ENCODE results near the gene KIAA0930.

Gene KIAA0930

DNA sequence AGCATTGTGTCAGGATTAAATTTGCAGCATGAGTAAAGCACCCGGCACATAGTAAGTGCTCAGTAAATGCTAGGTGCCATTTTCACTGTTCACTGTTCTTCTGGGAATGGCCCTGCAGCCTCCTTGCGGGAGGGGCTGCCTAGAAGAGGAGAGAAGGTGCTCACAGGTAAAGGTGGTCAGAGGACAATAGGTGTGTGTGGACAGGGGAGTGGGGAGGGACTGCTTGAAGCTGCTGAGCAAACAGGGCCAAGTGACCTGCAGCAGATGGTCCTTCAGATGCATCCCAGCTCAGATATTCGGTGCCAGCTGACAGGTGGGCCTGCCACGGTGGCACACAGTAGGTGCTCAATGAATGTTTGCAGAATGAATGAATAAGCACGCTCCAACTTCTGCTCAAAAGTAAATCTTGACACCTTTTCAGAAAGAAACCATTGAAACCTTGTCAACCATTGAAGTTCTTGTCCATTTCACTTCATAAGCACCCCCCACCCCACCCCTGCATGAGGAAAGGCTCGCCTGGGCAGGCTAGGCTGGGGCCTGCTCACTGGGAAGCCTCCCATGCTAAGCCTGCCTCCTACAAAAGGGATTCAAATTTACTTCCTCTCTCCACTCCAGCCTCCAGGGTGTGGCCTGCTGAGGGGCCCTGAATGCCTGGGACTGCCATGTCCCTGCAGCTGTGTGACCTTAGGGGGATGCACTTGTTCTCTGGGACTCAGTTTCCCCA is 1.6 kb downstream of the KIAA0930 start:
- H3K27ac ChIP-seq (ENCODE audit: low read length, poor library complexity, severe bottlenecking) = no peak overlapping the region
- peaks cover 3 to 27% of the 10 kb centered on the region in 2 experiments for H3K36me3 ChIP-seq (ENCODE audit: control insufficient read depth in 1 of 2, insufficient read depth in 2 of 2, low read depth in 1 of 2, low read length in 2 of 2)
- H3K27me3 ChIP-seq (ENCODE audit: control insufficient read depth in 1 of 2, insufficient read depth in 1 of 2, low read length in 2 of 2) = no peaks in the 10 kb centered on the region
- peak overlapping the region in 1 of 2 experiments; percentile 88 for H3K4me3 ChIP-seq (ENCODE audit: insufficient read depth in 1 of 2, low read depth in 1 of 2, low read length in 2 of 2)
- H3K23ac ChIP-seq (ENCODE audit: low read length in 2 of 2) = no peak overlapping the region
- no peak overlapping the region for H2BK15ac ChIP-seq (ENCODE audit: low read depth, poor library complexity, severe bottlenecking)
- no peak overlapping the region for H2AK5ac ChIP-seq (ENCODE audit: low read length, severe bottlenecking)
- no peak for DNase-seq
- no peak overlapping the region for H4K8ac ChIP-seq (ENCODE audit: low read length)
- no peak overlapping the region for H3K14ac ChIP-seq (ENCODE audit: low read length in 2 of 2)
- H2BK12ac ChIP-seq (ENCODE audit: low read length in 2 of 2) = no peak overlapping the region
- peak overlapping the region; percentile 81 for H3K9ac ChIP-seq (ENCODE audit: low read length)
- H2AFZ ChIP-seq (ENCODE audit: low read depth, low read length) = no peak overlapping the region
- H2BK5ac ChIP-seq (ENCODE audit: low read depth, low read length, poor library complexity, severe bottlenecking) = no peak overlapping the region
- no peak overlapping the region for H3K18ac ChIP-seq (ENCODE audit: low read depth in 1 of 2, low read length in 2 of 2)
- H2BK120ac ChIP-seq (ENCODE audit: low read depth, low read length) = no peak overlapping the region
- H3K4ac ChIP-seq (ENCODE audit: low read depth in 1 of 2, low read length in 2 of 2) = no peak overlapping the region
- peaks cover 44% of the 10 kb centered on the region for H3K79me1 ChIP-seq (replicated peaks; ENCODE audit: low read length, poor library complexity, severe bottlenecking)
- H3K4me2 ChIP-seq (ENCODE audit: low read length, poor library complexity, severe bottlenecking) = no peak overlapping the region
- H4K91ac ChIP-seq (ENCODE audit: low read length) = no peak overlapping the region
- H3K9me3 ChIP-seq (ENCODE audit: control insufficient read depth, low read length) = no peaks in the 10 kb centered on the region
- WGBS = 71% methylated on average over 6 of the region's 6 CpGs
- H3K4me1 ChIP-seq (ENCODE audit: control insufficient read depth, insufficient read depth, low read depth, low read length) = peaks cover 18% of the 10 kb centered on the region

GRCh38 chr22:45238076-45238956 is 2.4 kb downstream of the KIAA0930 start:
- Histone ChIP-seq H3K4me3 (ENCODE audit: insufficient read depth in 1 of 2, low read depth in 1 of 2, low read length in 2 of 2) (no peak overlapping the region), H3K36me3 (ENCODE audit: control insufficient read depth in 1 of 2, insufficient read depth in 2 of 2, low read depth in 1 of 2, low read length in 2 of 2) (peaks cover 3 to 34% of the 10 kb centered on the region in 2 experiments), H3K4me2 (ENCODE audit: low read length, poor library complexity, severe bottlenecking) (no peak overlapping the region), H2AK5ac (ENCODE audit: low read length, severe bottlenecking) (no peak overlapping the region), H3K4ac (ENCODE audit: low read depth in 1 of 2, low read length in 2 of 2) (no peak overlapping the region), H3K9me3 (ENCODE audit: control insufficient read depth, low read length) (no peaks in the 10 kb centered on the region), H3K79me1 (replicated peaks; ENCODE audit: low read length, poor library complexity, severe bottlenecking) (peaks cover 52% of the 10 kb centered on the region), H3K9ac (ENCODE audit: low read length) (no peak overlapping the region), H3K27ac (ENCODE audit: low read length, poor library complexity, severe bottlenecking) (no peak overlapping the region), H3K23ac (ENCODE audit: low read length in 2 of 2) (no peak overlapping the region), H2BK5ac (ENCODE audit: low read depth, low read length, poor library complexity, severe bottlenecking) (no peak overlapping the region), H3K14ac (ENCODE audit: low read length in 2 of 2) (no peak overlapping the region), H4K91ac (ENCODE audit: low read length) (no peak overlapping the region), H2BK12ac (ENCODE audit: low read length in 2 of 2) (no peak overlapping the region), H4K8ac (ENCODE audit: low read length) (no peak overlapping the region), H3K4me1 (ENCODE audit: control insufficient read depth, insufficient read depth, low read depth, low read length) (peaks cover 18% of the 10 kb centered on the region), H2AFZ (ENCODE audit: low read depth, low read length) (no peak overlapping the region), H2BK120ac (ENCODE audit: low read depth, low read length) (no peak overlapping the region), H3K18ac (ENCODE audit: low read depth in 1 of 2, low read length in 2 of 2) (no peak overlapping the region), H2BK15ac (ENCODE audit: low read depth, poor library complexity, severe bottlenecking) (no peak overlapping the region), H3K27me3 (ENCODE audit: control insufficient read depth in 1 of 2, insufficient read depth in 1 of 2, low read length in 2 of 2) (no peaks in the 10 kb centered on the region)
- 93% methylated on average over 18 of the region's 18 CpGs for WGBS
- DNase-seq = no peak

DNA sequence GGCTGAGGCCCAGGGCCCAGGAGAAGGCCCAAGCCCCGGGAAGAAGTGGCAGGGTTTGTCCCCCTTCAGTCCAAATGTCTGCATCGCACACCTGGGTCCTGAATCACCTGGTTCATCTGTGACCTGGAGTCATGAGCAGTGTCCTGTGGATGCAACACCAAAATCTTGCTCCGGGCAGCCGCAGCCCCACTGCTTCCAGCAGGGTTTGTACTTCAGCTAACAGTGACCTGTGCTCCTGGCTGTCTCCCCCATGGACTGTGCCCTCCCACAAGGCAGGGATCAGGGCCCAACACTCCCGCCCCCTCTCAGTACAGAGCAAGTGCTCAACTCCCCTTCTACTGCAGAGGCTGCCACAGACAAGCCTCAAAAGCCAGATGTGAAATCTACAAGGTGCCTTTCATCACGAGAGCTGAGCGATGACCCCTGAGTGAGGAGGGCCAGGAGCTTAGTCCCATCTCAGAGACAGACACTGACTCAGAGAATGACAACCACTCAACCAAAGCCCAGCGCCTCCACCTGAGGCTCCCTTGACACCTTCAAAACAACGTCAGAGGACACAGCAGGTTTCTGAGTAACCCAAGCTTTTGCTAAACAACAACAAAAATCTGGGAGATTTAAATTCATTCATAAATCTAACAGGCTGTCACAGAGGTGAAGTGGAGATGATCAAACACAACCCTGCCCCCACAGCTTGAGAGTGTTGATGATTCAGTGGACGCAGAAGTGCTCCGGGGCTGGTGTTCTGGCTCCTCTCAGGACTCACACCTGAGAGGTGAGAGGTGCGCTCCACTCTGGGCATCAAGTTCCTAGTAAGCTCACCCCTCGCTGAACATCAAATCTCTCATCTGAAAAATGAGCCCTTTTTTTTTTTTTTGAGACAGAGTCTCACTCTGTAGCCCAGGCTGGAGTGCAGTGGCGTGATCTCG is 3.4 kb downstream of the KIAA0930 start:
- Histone ChIP-seq H2BK15ac (ENCODE audit: low read depth, poor library complexity, severe bottlenecking) (peak overlapping the region; percentile 61), H3K27ac (ENCODE audit: low read length, poor library complexity, severe bottlenecking) (no peak overlapping the region), H2BK12ac (ENCODE audit: low read length in 2 of 2) (no peak overlapping the region), H2BK5ac (ENCODE audit: low read depth, low read length, poor library complexity, severe bottlenecking) (no peak overlapping the region), H3K79me1 (replicated peaks; ENCODE audit: low read length, poor library complexity, severe bottlenecking) (peaks cover 61% of the 10 kb centered on the region), H3K18ac (ENCODE audit: low read depth in 1 of 2, low read length in 2 of 2) (no peak overlapping the region), H2AFZ (ENCODE audit: low read depth, low read length) (no peak overlapping the region), H3K4me1 (ENCODE audit: control insufficient read depth, insufficient read depth, low read depth, low read length) (peaks cover 18% of the 10 kb centered on the region), H3K4me3 (ENCODE audit: insufficient read depth in 1 of 2, low read depth in 1 of 2, low read length in 2 of 2) (no peak overlapping the region), H3K9me3 (ENCODE audit: control insufficient read depth, low read length) (no peaks in the 10 kb centered on the region), H3K36me3 (ENCODE audit: control insufficient read depth in 1 of 2, insufficient read depth in 2 of 2, low read depth in 1 of 2, low read length in 2 of 2) (peaks cover 3 to 44% of the 10 kb centered on the region in 2 experiments), H3K23ac (ENCODE audit: low read length in 2 of 2) (no peak overlapping the region), H3K4me2 (ENCODE audit: low read length, poor library complexity, severe bottlenecking) (no peak overlapping the region), H3K9ac (ENCODE audit: low read length) (no peak overlapping the region), H3K4ac (ENCODE audit: low read depth in 1 of 2, low read length in 2 of 2) (no peak overlapping the region), H4K91ac (ENCODE audit: low read length) (no peak overlapping the region), H2BK120ac (ENCODE audit: low read depth, low read length) (no peak overlapping the region), H2AK5ac (ENCODE audit: low read length, severe bottlenecking) (no peak overlapping the region), H4K8ac (ENCODE audit: low read length) (no peak overlapping the region), H3K27me3 (ENCODE audit: control insufficient read depth in 1 of 2, insufficient read depth in 1 of 2, low read length in 2 of 2) (no peaks in the 10 kb centered on the region), H3K14ac (ENCODE audit: low read length in 2 of 2) (no peak overlapping the region)
- 85% methylated on average over 15 of the region's 15 CpGs for WGBS
- no peak for DNase-seq

Measured in mesenchymal stem cell (in vitro differentiated cells and primary cell).